Colon (tissue), 2 donors: ENCODE data around the gene ABHD8.
"Not testable (repeated sequence)": the region's sequence is repeated elsewhere in the genome, so short reads cannot be mapped to it uniquely, and the experiment has no call there.

ENCODE experiments used
- FAIRE-seq: peaks from 2 replicates; lab custom pipeline; 2012; peaks lifted over from hg19 to GRCh38; lab: Jason Lieb, UNC
- donor health status: control.
- donor health status: control.

Gene ABHD8

DNA sequence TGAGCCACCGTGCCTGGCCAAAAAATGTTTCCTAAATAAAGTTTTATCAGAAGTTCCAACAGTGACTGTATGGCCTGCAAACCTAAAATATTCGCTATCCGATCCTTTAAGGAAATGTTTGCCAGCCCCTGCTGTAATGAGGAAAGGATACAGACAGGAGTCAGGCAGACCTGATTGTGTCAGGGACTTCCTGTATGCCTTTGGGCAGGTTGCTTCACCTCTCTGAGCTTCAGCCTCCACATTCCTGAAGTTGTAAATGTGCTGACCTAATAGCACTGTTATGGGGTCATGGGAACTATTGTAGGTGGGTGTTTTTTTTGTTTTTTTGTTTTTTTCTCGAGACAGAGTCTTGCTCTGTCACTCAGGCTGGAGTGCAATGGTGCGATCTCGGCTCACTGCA is 6.2 kb downstream of the ABHD8 start:
- FAIRE-seq = no peak

DNA sequence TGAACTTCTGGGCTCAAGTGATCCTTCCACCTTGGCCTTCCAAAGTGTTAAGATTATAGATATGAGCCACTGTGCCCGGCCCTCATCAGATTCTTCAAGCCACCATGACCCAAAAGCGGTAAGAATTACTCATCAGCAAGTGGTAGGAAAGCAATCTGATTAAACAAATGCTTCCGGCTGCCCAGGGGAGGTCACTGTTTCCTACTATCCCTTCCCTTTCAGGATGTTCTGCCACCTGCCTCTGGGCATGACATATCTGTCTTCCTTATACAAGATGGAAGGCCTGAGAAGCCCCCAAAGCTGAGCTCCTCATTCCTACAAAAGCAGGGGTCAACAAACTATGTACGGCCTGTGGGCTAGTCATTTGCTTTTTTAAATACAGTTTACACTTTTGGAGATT is 7.0 kb downstream of the ABHD8 start:
- no peak for FAIRE-seq

DNA sequence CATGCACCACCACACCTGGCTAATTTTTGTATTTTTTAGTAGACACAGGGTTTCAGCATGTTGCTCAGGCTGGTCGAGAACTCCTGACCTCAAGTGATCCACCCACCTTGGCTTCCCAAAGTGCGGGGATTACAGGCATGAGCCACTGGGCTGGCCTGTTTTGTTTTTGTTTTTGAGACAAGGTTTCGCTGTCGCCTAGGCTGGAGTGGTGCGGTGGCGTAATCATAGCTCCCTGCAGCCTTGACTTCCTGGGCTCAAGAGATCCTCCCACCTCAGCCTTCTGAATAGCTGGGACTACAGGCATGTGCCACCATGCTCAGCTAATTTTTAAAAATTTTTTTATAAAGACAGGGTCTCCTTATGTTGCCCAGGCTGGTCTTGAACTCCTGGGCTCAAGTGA is 7.7 kb downstream of the ABHD8 start:
- not testable (repeated sequence) for FAIRE-seq

DNA sequence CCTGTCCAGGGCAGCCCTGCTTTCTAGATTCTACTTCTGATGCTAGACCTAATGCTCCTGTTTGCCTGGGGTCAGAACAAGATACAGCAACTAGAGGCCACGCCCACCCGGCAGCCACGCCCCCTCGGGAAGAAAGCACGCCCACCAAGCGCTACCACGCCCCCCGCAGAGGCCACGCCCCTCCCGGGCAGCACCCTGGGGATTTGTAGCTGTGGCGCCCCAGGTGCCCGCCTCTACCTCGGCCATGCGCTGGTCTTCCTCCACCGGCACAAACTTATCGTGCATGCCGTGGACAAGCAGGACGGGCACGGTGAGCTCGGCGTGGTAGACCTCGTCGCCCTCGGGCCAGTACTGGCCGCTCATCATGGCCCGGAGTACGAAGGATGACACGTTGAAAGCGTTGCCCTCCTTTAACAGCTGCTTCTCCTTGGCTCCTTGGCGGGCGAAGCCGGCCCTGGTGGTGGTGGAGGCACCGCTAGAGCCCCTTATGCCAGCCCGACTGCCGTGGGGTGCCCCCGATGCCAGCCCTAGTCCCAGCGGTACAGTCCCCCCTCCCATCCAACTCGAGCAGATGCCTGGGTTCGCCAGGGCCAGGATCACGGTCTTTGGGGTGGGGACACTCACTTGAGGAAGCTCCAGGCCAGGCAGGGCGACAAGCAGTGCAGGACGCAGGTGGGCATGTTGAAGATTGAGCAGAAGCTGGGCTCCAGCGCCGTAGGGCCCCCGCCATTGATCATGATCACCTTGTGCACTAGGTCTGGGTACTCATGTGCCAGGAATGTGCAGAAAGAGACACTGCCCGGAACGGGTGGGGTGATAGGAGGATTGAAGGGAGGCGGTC is 9.0 kb downstream of the ABHD8 start:
- FAIRE-seq = no peak

DNA sequence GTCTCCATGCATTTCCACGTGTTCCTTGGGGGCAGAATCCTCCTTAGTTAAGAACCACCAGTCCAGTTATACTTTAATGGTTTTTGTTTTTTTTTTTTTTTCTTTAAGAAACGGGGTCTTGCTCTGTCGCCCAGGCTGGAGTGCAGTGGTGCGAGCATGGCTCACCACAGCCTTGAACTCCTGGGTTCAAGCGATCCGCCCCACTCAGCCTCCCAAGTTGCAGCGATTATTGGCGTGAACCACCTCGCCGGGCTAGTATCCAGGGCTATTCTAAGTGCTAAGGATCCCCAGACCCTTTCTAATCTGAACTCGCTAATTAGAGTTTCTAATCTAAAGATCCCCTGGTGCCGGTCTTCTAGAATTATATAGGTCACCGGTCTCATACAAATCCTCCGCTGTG is 9.6 kb downstream of the ABHD8 start:
- no peak for FAIRE-seq

DNA sequence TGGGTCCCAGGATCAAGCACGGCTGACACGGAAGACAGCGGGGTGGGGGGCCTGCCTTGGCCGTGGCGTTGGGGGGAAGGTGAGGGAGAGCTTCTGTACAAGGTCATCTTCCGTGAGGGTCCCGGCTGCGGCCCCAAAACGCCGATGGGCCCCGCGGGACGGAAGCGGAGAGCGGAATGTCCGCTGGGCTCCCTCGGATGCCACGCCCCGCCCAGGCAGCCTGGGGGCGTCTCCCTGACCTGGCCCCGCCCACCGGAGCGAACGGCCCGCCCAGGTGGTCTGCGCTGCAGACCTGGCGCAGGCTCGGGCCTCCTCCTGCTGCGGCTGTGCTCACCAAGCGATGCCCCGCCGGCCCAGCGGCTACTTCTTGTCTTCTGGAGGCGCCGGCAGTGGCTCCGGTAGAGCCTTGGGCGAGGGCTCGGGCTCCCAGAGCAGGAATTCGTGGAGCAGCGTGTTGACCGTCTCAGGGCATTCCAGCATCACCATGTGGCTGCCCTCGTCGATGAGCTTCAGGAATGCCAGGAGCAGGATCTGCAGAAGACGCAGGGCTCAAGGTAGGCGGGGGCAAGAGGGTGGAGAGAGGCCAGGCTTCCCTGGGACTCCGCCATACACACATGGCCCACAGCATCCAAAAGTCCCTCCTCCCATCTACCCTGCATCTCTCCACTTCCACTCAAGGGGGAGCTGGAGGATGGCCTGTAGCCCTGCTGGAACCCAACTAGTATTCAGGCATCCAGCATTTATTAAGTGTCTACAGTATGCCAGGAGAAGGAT is 10.7 kb downstream of the ABHD8 start:
- no peak for FAIRE-seq

DNA sequence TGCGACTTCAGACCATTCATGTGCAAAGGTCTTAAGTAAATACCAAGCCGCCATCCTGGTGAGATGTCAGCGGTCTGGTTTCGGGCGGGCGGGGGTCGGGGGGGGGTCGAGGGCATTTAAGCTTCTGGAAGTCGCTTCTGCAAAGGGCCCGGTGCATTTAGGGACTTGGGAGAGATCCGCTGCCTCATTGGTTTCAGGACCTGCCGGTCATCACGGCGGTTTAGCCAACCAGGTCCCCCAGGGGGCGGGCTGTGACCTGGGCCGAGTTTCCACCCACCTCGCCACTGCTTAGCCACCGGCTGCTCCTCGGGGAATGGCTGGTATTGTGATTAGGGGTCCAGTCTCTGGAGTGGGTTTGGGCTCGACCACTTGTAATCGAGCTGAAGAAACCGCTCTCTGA is 13.7 kb downstream of the ABHD8 start:
- no peak for FAIRE-seq

DNA sequence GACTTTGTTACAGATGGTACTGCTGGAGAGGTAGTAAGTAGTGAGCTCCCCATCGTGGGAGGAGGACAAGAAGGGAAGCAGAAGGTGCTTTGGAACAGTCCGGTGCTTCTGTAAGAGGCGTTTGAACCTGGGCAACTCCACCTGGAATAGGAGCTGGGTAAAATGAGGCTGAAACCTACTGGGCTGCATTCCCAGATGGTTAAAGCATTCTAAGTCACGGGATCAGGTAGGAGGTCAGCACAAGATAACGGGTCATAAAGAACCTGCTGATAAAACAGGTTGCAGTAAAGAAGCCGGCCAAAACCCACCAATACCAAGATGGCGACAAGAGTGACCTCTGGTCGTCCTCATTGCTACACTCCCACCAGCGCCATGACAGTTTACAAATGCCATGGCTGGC is 16.5 kb downstream of the ABHD8 start:
- FAIRE-seq = no peak

DNA sequence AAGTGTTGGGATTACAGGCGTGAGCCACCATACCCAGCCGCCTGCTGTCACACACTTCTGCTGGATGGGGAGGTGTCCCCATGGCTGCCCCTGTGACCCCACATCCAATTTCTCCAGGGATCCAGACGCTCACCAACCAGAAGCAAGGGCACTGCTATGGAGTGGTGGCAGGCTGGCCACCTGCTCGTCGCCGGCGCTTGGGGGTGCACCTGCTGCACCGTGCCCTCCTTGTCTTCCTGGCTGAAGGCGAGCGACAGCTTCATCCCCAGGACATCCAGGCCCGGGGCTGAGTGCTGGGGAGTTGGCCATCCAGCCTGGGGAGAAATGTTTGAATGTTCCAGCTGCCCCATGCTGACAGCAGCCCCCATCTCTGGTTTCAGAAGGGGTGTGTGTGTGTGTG is 17.0 kb downstream of the ABHD8 start:
- no peak for FAIRE-seq

DNA sequence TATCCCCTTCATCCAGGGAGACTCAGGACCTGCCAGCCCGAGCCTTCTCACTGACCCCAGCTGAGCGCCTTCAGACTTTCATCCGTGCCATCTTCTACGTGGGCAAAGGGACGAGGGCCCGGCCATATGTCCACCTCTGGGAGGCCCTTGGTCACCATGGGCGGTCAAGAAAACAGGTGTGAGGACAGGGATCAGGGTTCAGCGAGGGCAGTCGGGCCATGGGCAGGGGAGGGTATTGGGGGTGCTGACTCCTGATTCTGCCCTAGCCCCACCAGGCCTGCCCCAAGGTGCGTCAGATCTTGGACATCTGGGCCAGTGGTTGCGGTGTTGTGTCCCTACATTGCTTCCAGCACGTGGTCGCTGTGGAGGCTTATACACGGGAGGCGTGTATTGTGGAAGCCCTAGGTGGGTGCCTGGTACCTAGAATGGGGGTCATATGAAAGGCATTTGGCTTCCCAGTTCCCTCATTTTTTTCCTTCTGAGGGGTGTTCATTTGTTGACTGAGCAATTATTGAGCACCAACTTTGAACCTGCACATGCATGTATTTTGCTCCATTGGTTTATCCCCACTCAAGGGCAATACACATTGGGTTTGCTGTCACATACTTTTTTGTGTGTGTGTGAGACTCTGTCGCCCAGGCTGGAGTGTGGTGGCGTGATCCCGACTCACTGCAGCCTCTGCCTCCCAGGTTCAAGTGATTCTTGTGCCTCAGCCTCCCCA is 17.6 kb downstream of the ABHD8 start:
- FAIRE-seq = no peak

DNA sequence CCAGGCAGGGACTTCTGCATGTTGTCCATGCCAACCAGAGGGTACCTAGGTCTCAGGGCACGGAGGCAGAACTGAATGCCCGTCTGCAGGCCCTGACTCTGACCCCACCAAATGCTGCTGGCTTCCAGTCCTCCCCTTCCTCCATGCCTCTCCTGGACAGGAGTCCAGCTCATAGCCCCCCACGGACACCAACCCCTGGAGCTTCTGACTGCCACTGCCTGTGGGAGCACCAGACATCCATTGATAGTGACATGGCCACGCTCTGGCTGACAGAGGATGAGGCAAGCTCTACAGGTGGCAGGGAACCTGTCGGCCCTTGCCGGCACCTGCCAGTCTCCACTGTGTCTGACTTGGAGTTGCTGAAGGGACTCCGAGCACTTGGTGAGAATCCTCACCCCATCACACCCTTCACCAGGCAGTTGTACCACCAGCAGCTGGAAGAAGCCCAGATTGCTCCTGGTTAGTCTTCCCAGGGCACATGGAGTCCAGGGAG is 19.7 kb downstream of the ABHD8 start:
- FAIRE-seq = no peak

DNA sequence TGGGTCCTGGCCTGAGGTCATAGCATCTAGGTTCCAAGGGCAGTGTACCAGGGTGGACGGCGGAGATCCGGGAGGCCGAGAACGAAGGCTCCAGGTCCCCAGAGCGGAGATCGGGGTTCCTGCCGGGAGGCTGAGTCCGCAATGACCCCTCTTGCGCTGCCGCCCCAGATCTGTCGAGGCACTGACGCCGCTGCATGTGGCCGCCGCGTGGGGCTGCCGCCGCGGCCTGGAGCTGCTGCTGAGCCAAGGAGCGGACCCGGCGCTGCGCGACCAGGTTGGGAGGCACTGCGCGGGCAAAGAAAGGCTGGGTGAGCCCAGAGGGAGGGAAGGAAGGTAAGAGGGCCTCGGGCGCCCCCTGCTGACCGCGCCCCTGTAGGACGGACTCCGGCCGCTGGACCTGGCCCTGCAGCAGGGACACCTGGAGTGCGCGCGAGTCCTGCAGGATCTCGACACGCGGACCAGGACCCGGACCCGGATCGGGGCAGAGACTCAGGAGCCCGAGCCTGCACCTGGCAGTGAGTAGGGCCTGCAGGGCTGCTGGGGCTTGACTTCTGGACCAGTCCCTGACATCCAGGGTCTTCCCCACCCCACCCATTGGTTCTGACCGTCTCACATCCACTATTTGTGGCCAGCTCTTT is 20.6 kb downstream of the ABHD8 start:
- FAIRE-seq = no peak

DNA sequence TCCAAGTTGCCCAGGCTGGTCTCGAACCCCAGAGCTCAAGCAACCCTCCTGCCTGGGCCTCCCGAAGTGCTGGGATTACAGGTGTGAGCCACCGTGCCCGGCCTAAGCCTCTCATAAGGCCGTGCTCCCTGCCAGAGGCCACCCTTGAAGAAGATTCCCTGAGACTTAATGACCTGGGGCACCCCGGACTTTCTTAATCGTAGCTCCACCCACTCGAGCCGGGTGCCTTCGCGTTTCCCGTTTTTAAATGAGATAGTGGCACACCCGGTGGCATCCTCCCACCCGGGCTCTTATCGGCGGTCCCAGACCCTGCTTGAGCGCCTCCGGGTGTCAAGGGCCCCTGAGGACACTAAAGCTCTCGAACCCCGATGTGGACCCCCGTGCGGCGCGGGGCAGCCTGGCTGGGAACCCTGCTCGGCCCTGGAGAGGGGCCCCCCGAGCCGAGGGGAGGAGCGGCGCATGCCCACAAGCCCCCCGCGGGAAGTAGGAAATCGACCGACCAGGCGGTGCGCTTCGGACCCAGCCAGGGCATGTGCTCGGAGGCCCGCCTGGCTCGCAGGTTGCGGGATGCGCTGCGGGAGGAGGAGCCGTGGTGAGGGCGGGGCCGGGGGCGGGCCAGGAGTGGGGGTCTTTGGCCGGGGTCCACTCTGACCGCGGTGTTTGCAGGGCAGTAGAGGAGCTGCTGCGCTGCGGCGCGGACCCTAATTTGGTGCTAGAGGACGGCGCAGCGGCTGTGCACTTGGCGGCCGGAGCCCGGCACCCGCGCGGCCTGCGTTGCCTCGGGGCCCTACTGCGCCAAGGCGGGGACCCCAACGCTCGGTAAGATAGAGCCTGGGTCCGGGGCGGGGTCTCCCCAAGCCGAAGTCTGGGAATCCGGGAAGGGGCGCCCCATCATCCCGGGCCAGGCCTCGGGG is 21.6 kb downstream of the ABHD8 start, which contains the start of gene ANKLE1:
Gene ANKLE1, plus strand, starts transcription at position 511 of the 914 bp plus-strand sequence. Its CDS starts 20 bp downstream, at position 531.
- FAIRE-seq = no peak

DNA sequence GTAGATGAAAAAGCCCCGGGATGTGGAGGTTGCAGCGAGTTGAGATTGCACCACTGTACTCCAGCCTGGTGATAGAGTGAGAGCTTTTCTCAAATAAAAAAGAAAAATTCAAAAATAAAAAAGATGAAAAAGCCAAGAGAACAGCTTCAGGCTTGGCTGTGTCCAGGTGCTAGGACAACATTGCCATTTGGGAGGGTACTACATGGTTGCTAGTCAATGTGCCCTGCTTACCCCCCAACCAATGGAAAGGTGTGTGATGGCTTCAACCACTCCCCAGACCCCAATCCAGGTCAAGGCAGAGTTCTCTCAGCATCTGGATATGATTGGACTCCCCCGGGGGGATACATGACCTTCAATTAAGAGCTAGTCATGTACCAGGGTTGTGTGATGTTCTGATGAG is 23.8 kb downstream of the ABHD8 start:
- no peak for FAIRE-seq

DNA sequence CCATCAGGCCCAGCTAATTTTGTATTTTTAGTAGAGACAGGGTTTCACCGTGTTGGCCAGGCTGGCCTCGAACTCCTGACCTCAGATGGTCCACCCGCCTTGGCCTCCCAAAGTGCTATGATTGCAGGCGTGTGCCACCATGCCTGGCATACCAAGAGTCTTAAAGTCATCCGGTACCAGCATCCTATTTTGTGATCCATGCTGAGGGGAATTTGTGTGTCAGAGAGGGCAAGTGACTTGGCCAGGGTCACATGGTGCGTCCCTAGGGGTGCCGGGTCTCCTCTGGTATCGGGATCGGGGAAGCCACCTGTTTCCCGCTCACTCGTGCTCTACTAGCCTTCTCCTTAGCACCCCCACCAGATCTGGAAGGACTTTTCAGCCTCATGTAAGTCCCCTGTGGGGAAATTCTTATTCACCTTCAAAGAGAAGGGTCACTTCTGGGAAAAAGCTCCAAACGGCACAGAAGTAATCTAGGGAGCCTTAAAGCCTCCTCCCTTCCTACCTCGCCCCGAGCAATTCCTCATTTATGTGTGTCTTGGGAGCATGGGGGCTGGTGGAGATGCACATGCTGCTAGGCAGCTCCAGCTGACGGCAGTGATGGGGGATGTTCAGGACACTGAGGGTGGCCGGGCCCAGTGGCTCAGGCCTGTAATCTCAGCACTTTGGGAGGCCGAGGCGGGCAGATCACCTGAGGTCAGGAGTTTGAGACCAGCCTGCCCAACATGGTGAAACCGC is 27.6 kb downstream of the ABHD8 start:
- FAIRE-seq = no peak

DNA sequence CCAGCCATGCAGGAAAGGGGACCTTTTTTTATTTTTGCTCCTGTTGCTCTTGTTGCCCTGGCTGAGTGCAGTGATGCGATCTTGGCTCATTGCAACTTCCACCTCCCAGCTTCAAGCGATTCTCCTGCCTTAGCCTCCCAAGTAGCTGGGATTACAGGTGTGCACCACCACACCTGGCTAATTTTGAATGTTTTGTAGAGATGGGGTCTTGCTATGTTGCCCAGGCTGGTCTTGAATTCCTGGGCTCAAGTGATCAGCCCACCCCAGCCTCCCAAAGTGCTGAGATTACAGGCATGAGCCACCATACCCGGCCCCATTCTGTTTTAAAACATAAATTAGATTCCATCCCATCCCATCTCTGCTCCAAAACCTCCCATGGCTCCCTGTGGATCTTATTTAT is 28.3 kb downstream of the ABHD8 start:
- FAIRE-seq = not testable (repeated sequence)

DNA sequence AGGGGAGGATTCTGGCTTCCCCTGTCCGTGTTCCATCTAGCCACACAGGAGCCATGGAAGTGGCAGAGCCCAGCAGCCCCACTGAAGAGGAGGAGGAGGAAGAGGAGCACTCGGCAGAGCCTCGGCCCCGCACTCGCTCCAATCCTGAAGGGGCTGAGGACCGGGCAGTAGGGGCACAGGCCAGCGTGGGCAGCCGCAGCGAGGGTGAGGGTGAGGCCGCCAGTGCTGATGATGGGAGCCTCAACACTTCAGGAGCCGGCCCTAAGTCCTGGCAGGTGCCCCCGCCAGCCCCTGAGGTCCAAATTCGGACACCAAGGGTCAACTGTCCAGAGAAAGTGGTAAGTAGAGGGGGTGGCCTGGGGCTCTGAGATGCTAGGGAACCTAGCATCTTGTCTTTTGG is 34.5 kb downstream of the ABHD8 start:
- FAIRE-seq = no peak

DNA sequence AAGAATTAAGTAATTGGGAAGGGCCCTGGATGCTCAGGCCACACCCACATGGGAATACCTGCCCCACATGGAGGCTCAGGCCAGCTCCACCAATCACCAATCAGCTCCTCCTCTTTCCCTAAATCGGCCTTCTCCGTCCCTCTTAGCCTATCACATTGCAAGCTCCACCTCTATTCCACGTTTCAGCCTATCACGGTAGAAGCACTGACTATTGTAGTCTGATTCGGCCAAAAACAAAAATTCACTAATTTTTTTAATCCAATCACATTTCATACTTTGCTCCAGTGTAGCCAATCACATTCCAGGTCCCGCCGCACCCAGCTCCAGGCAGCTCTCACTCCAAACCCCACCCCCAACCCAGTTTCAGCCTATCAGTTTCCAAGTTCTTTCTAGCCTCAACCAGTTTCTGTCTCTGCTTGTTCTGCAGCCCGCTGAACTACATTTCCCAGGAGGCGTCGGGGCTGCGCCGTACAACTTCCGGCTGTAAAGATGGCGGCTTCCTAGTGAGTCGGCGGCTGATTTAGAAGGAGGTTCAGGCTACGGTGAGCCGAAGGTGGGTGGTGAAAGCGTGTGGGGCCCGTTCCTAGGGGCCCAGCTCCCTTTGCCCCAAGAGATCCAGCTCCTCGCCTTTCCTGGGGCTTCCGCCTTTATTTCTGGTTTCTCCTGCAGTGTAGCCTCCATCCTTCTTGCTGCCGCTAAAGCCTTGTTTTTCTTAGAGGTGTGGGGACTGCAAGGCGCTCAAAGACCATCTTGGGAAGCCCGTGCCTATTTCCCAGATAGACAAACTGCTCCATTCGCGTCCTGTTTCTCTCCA is 36.0 kb downstream of the ABHD8 start, which contains the start of gene BABAM1:
Gene BABAM1, plus strand, starts transcription at position 469 of the 814 bp plus-strand sequence. CDS start 1,364 bp downstream, outside the sequence.
- peak; percentile 97 for FAIRE-seq

DNA sequence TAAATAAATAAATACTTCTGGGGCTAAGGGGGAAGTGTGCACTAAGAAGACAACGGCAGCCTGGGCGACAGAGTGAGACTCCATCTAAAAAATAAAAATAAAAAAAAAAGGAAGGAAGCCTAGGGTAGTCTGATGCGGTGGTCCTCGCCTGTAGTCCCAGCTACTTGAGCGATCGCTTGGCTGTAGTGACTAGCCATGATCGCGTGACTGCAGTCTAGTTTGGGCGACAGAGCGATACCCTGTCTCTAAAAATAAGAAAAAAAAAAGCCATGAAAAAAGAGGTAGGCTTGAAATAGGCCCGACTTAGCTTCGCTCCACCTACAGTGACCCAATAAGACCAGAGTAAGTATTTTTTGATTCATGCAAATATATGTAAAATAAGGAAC is 36.6 kb downstream of the ABHD8 start:
- FAIRE-seq = no peak
